ENCODE data around the gene GREM2.

The GREM2 gene

GRCh38 chr1:240652549-240652948 lies 40.6 kb upstream of the GREM2 start:
- TF ChIP-seq ZBTB7A (IDR thresholded peaks at IDR 0.05; ENCODE audit: low read depth) (no peak), USF1 (IDR thresholded peaks at IDR 0.05) (no peak), EGR1 (IDR thresholded peaks at IDR 0.05) (no peak), TCF12 (IDR thresholded peaks at IDR 0.05; ENCODE audit: low read depth) (no peak), NFIC (IDR thresholded peaks at IDR 0.05) (no peak), EP300 (IDR thresholded peaks at IDR 0.05; ENCODE audit: borderline replicate concordance) (no peak), FOXM1 (IDR thresholded peaks at IDR 0.05; ENCODE audit: borderline replicate concordance, low read depth) (no peak), CREB1 (IDR thresholded peaks at IDR 0.05; ENCODE audit: low read depth) (no peak), MAX (IDR thresholded peaks at IDR 0.05) (no peak), REST (IDR thresholded peaks at IDR 0.05; ENCODE audit: low read depth) (no peak), YY1 (IDR thresholded peaks at IDR 0.05; ENCODE audit: low read depth) (no peak), TEAD4 (IDR thresholded peaks at IDR 0.05) (no peak), RAD21 (IDR thresholded peaks at IDR 0.05; ENCODE audit: low read depth) (no peak), TAF1 (IDR thresholded peaks at IDR 0.05; ENCODE audit: low read depth) (no peak), CEBPB (IDR thresholded peaks at IDR 0.05) (no peak)

GRCh38 chr1:240650877-240651276 lies 38.9 kb upstream of the GREM2 start:
- TF ChIP-seq CEBPB (IDR thresholded peaks at IDR 0.05) (no peak), TCF12 (IDR thresholded peaks at IDR 0.05; ENCODE audit: low read depth) (no peak), FOXM1 (IDR thresholded peaks at IDR 0.05; ENCODE audit: borderline replicate concordance, low read depth) (no peak), EGR1 (IDR thresholded peaks at IDR 0.05) (no peak), EP300 (IDR thresholded peaks at IDR 0.05; ENCODE audit: borderline replicate concordance) (no peak), NFIC (IDR thresholded peaks at IDR 0.05) (no peak), CREB1 (IDR thresholded peaks at IDR 0.05; ENCODE audit: low read depth) (no peak), ZBTB7A (IDR thresholded peaks at IDR 0.05; ENCODE audit: low read depth) (no peak), TEAD4 (IDR thresholded peaks at IDR 0.05) (no peak), MAX (IDR thresholded peaks at IDR 0.05) (no peak), RAD21 (IDR thresholded peaks at IDR 0.05; ENCODE audit: low read depth) (no peak), YY1 (IDR thresholded peaks at IDR 0.05; ENCODE audit: low read depth) (no peak), REST (IDR thresholded peaks at IDR 0.05; ENCODE audit: low read depth) (no peak), USF1 (IDR thresholded peaks at IDR 0.05) (no peak), TAF1 (IDR thresholded peaks at IDR 0.05; ENCODE audit: low read depth) (no peak)

GRCh38 chr1:240649733-240650721 lies 38.1 kb upstream of the GREM2 start:
- no peak for TF ChIP-seq RAD21 (IDR thresholded peaks at IDR 0.05; ENCODE audit: low read depth)
- TF ChIP-seq REST (IDR thresholded peaks at IDR 0.05; ENCODE audit: low read depth) = no peak
- no peak for TF ChIP-seq ZBTB7A (IDR thresholded peaks at IDR 0.05; ENCODE audit: low read depth)
- TF ChIP-seq USF1 (IDR thresholded peaks at IDR 0.05) = no peak
- no peak for TF ChIP-seq YY1 (IDR thresholded peaks at IDR 0.05; ENCODE audit: low read depth)
- no peak for TF ChIP-seq EGR1 (IDR thresholded peaks at IDR 0.05)
- no peak for TF ChIP-seq TEAD4 (IDR thresholded peaks at IDR 0.05)
- TF ChIP-seq NFIC (IDR thresholded peaks at IDR 0.05) = no peak
- TF ChIP-seq FOXM1 (IDR thresholded peaks at IDR 0.05; ENCODE audit: borderline replicate concordance, low read depth) = no peak
- TF ChIP-seq CEBPB (IDR thresholded peaks at IDR 0.05) = no peak
- no peak for TF ChIP-seq EP300 (IDR thresholded peaks at IDR 0.05; ENCODE audit: borderline replicate concordance)
- no peak for TF ChIP-seq TAF1 (IDR thresholded peaks at IDR 0.05; ENCODE audit: low read depth)
- TF ChIP-seq CREB1 (IDR thresholded peaks at IDR 0.05; ENCODE audit: low read depth) = no peak
- TF ChIP-seq TCF12 (IDR thresholded peaks at IDR 0.05; ENCODE audit: low read depth) = no peak
- no peak for TF ChIP-seq MAX (IDR thresholded peaks at IDR 0.05)
